OCI-M1 (cell line): ENCODE results near the gene HENMT1.
"Not testable (repeated sequence)": the region's sequence is repeated elsewhere in the genome, so short reads cannot be mapped to it uniquely, and the experiment has no call there.

Source experiments
- DNase-seq: peaks from one replicate; lab custom pipeline; 2025; lab: John Stamatoyannopoulos, UW

The HENMT1 gene

GRCh38 chr1:108661030-108661609 lies at the start of gene HENMT1:
Gene HENMT1 (minus strand): TSS chr1:108661093. CDS start chr1:108659884, 1,209 bp downstream.
- DNase-seq, result no peak

- DNase-seq, result peak; percentile 48
Measured at GRCh38 chr1:108708691-108709660, 48.1 kb upstream of the HENMT1 start.

GRCh38 chr1:108706643-108707042 lies 45.8 kb upstream of the HENMT1 start:
- no peak for DNase-seq

GRCh38 chr1:108704496-108704895 lies 43.6 kb upstream of the HENMT1 start:
- DNase-seq, result no peak

GRCh38 chr1:108703939-108704338 lies 43.0 kb upstream of the HENMT1 start:
- DNase-seq, result no peak

GRCh38 chr1:108702109-108702508 lies 41.2 kb upstream of the HENMT1 start:
- not testable (repeated sequence) for DNase-seq

- no peak for DNase-seq
Measured at GRCh38 chr1:108701176-108701849, 40.4 kb upstream of the HENMT1 start.

GRCh38 chr1:108699375-108700332 lies 38.8 kb upstream of the HENMT1 start:
- no peak for DNase-seq

- DNase-seq, result no peak
Measured at GRCh38 chr1:108695535-108695934, 34.6 kb upstream of the HENMT1 start.

GRCh38 chr1:108692724-108693655 lies 32.1 kb upstream of the HENMT1 start:
- DNase-seq, result peak; percentile 81

GRCh38 chr1:108691942-108692723 lies 31.2 kb upstream of the HENMT1 start, which contains the start of gene PRPF38B:
Gene PRPF38B (plus strand): TSS chr1:108692310. CDS start chr1:108692592, 282 bp downstream.
- DNase-seq, result peak; percentile 94

- peak; percentile 81 for DNase-seq
Measured at GRCh38 chr1:108691128-108691941, 30.4 kb upstream of the HENMT1 start.

- DNase-seq, result peak; percentile 8
Measured at GRCh38 chr1:108686614-108687313, 25.9 kb upstream of the HENMT1 start.

- no peak for DNase-seq
Measured at GRCh38 chr1:108685529-108685928, 24.6 kb upstream of the HENMT1 start.

GRCh38 chr1:108681701-108682100 lies 20.8 kb upstream of the HENMT1 start:
- DNase-seq, result peak; percentile 37

- DNase-seq, result no peak
Measured at GRCh38 chr1:108679586-108680213, 18.8 kb upstream of the HENMT1 start.

- DNase-seq, result no peak
Measured at GRCh38 chr1:108678706-108679105, 17.8 kb upstream of the HENMT1 start.
